C4-2B (cell line): ENCODE data around the gene UBE2J2.

Experiments
- ZFX ChIP-seq: fragments of 450-650 bp; IDR thresholded peaks from 2 replicates; pipeline ENCODE4 v1.6.1; 2017
- TF ChIP-seq, protein P1 (sequence below): fragments of 450-650 bp; conservative IDR thresholded peaks from 2 replicates; pipeline ENCODE4 v1.5.1; 2017; ENCODE audit warnings: mild to moderate bottlenecking

GRCh38 chr1:1245178-1245816 is 28.4 kb downstream of the UBE2J2 start:
- TF ChIP-seq, protein P1, sequence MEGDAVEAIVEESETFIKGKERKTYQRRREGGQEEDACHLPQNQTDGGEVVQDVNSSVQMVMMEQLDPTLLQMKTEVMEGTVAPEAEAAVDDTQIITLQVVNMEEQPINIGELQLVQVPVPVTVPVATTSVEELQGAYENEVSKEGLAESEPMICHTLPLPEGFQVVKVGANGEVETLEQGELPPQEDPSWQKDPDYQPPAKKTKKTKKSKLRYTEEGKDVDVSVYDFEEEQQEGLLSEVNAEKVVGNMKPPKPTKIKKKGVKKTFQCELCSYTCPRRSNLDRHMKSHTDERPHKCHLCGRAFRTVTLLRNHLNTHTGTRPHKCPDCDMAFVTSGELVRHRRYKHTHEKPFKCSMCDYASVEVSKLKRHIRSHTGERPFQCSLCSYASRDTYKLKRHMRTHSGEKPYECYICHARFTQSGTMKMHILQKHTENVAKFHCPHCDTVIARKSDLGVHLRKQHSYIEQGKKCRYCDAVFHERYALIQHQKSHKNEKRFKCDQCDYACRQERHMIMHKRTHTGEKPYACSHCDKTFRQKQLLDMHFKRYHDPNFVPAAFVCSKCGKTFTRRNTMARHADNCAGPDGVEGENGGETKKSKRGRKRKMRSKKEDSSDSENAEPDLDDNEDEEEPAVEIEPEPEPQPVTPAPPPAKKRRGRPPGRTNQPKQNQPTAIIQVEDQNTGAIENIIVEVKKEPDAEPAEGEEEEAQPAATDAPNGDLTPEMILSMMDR, result no peak
- no peak for TF ChIP-seq ZFX
